ENCODE measurements around the gene FAM171A2. TPM values are rescaled to one million over a fixed set of nuclear protein-coding genes. Genes with fewer than 3 reads are reported as not detected.

Gene FAM171A2
- total RNA-seq, 1 donor from 2014 or later = 89.5 TPM

DNA sequence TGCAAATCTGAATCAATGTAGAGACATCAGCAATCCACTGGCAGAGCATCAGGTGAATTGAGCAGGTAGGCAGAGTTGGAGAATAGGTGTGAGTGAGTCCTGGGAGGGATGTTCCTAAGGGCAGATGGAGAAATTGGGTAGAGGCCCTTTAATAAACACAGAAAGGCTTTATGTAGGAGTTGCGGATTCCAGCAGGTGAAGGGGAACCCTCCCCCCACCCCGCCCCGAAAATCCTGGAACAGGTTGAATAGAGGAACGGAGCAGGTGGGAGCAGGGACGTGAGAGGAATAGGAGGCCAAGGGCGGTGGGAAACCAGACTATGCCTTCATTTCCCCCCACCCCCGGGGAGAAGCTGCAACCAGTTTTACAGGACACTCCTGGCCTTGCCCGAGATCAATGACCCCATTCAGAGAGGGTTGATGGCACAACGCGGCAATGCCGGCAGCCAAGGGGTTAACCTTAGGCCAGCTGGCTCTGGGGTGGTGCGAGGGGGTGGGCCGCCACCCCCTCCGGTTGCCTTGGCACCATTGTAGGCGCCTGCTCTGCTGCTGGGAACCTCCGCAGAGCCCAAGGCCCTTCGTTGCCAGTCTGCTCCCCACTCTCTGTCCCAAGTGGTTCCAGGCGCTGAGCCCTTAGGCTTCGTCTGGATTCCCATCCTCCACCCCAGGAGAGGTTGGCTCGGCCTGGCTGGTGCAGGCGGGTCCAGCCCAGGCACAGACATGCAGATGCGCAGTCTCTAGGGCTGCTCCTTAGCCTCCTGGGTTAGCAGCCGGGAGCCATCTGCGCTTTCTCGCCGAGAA lies 56.1 kb downstream of the FAM171A2 start:
- peak; percentile 55 for DNase-seq (ENCODE audit: low read depth)

DNA sequence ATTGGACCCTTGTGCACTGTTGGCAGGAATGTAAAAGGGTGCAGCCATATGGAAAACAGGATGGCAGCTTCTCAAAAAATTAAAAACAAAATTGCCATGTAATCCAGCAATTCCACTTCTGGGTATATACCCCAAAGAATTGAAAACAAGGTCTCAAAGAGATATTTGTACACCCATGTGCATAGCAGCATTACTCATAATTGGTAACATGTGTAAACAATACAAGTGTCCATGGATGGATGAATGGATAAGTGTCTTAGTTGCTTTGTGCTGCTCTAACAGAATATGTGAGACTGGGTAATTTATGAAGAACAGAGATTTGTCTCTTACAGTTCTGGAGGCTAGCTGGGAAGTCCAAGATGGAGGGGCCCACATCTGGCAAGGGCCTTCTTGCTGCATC lies 59.0 kb downstream of the FAM171A2 start:
- DNase-seq (ENCODE audit: low read depth) = no peak

Other genes starting within 250 kb of the FAM171A2 start
- gene HDAC5, start 240.2 kb downstream of the FAM171A2 start, total RNA-seq = 646 and 649 TPM in 2 replicates
- gene HROB, start 221.9 kb downstream of the FAM171A2 start, total RNA-seq = 0.45 and 1.4 TPM in 2 replicates
- 4.0 and 7.8 TPM in 2 replicates for gene ASB16, start 193.1 kb downstream of the FAM171A2 start, total RNA-seq
- gene TMUB2, start 176.9 kb downstream of the FAM171A2 start, total RNA-seq = 28.1 and 28.6 TPM in 2 replicates
- 55.4 and 60.5 TPM in 2 replicates for gene ATXN7L3, start 164.0 kb downstream of the FAM171A2 start, total RNA-seq
- 45.7 and 65.8 TPM in 2 replicates for gene UBTF, start 144.2 kb downstream of the FAM171A2 start, total RNA-seq
- not detected in 2 replicates for gene SLC4A1, start 95.7 kb downstream of the FAM171A2 start, total RNA-seq
- 0.40 and 0.62 TPM in 2 replicates for gene RUNDC3A, start 55.3 kb downstream of the FAM171A2 start, total RNA-seq
- gene SLC25A39, start 39.0 kb downstream of the FAM171A2 start, total RNA-seq = 80.8 and 84.0 TPM in 2 replicates
- gene GRN, start 18.6 kb downstream of the FAM171A2 start, total RNA-seq = 337 and 394 TPM in 2 replicates
- gene ITGA2B, start 25.8 kb upstream of the FAM171A2 start, total RNA-seq = 0.10 TPM in 1 of 2 replicates, not detected in the other
- gene GPATCH8, start 139.6 kb upstream of the FAM171A2 start, total RNA-seq = 18.6 and 21.4 TPM in 2 replicates
- 15.5 and 18.5 TPM in 2 replicates for gene FZD2, start 193.6 kb upstream of the FAM171A2 start, total RNA-seq

Data from myocyte (in vitro differentiated cells).